Measurements from ENCODE around the gene RAB37.
A peak's percentile ranks its signal among the peaks of the same experiment; 100 is the strongest.

RAB37 gene

DNA sequence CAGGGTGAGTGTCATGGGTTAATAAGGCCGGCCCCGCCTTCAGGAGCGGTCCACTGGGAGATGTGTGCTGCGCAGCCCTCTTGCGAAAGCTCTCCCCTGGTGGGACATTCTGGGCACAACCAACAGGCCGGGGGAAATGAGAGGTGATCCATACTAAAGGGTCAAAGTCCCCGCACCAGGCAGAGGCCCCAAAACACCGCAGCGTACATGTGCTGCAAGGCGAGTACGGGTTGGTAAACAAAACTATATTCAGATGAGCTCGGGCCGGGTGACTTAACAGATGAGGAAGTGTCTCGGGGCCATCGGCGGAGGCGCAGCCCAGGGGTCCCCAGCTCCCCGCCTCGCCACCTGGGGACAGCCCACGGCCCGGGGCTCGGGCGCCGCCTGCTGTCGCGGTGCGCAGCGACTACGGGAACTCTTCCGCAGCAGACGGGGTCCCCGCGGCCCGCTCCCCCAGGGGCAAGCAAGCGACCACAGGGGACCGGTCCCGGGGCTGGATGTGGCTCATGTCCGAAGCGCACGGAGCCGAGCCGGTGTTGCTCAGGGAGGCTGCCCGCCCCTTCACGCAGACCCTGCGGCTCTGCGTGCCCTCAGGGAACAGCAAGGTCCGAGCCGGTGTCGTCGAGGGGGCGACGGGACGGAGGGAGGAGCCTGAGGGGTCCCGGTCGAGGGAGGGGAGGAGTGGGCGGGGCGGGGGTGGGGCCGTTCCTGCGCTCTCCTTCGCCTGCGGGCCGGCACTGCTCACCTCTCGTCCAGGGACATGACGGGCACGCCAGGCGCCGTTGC, at the start of gene RAB37:
TSS of gene RAB37 (plus strand) at position 744 of the 786 bp plus-strand sequence. CDS start at position 761, 17 bp downstream.
- Mint-ChIP-seq H3K27me3 (peaks cover 5% of the 10 kb centered on the region), H3K9me3 (no peaks in the 10 kb centered on the region), H3K27ac (peak within 1 kb of the TSS; percentile 76), H3K36me3 (ENCODE audit: low read depth) (no peaks in the 10 kb centered on the region), H3K4me3 (peak within 1 kb of the TSS; percentile 78), H3K4me1 (ENCODE audit: low read depth) (peaks cover 49% of the 10 kb centered on the region)

DNA sequence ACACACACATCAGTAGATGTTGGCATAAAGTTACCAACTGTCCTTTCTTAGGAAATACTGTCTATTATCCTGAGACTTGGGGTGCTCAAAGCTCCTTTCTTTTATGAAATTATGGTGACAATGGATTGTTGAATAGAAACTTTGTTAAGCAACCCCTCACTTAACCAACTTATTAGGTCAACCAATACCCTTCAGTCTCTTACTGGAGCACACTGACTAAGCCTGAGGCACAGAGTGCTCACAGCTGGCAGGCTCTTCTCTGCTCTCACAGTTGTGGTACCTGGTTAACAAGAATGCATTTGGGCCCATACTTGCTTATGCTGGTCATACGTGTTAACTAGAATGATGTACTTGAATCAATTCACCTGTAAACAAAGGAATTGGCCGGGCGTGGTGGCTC, 49.2 kb upstream of the RAB37 start:
- Mint-ChIP-seq H3K4me3 (no peak overlapping the region), H3K27me3 (peaks cover 2% of the 10 kb centered on the region), H3K9me3 (no peaks in the 10 kb centered on the region), H3K4me1 (ENCODE audit: low read depth) (peaks cover 5% of the 10 kb centered on the region), H3K27ac (no peak overlapping the region), H3K36me3 (ENCODE audit: low read depth) (no peaks in the 10 kb centered on the region)

- no peaks in the 10 kb centered on the region for H3K36me3 Mint-ChIP-seq (ENCODE audit: low read depth)
- peaks cover 5% of the 10 kb centered on the region for H3K4me1 Mint-ChIP-seq (ENCODE audit: low read depth)
- peaks cover 3% of the 10 kb centered on the region for H3K27me3 Mint-ChIP-seq
- no peaks in the 10 kb centered on the region for H3K9me3 Mint-ChIP-seq
- H3K27ac Mint-ChIP-seq = peak overlapping the region; percentile 41
- no peak overlapping the region for H3K4me3 Mint-ChIP-seq
These were observed 46.6 kb upstream of the RAB37 start for GRCh38 chr17:74690409-74690825.

- Mint-ChIP-seq H3K36me3 (ENCODE audit: low read depth) (no peaks in the 10 kb centered on the region), H3K4me1 (ENCODE audit: low read depth) (peaks cover 5% of the 10 kb centered on the region), H3K4me3 (no peak overlapping the region), H3K27ac (no peak overlapping the region), H3K9me3 (no peaks in the 10 kb centered on the region), H3K27me3 (peaks cover 3% of the 10 kb centered on the region)
These were observed 45.9 kb upstream of the RAB37 start for GRCh38 chr17:74691151-74691550.

DNA sequence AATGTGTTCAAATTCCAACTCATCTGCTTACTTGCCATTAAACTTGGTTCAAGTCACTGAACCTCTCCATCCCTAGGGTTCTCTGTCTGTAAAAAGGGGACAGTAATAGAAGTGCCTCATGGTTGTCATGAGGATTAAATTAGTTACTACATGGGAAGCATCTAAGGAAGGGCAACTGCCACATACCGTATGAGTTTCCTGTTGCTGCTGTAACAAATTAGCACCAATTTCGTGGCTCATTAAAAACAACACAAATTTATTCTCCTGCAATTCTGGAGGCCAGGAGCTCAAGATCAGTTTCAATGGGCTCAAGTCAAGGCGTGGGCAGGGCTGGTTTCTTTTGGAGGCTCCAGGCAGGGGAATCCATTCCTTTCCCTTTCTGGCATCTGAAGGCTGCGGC, 43.0 kb upstream of the RAB37 start:
- H3K36me3 Mint-ChIP-seq (ENCODE audit: low read depth) = no peaks in the 10 kb centered on the region
- H3K27ac Mint-ChIP-seq = no peak overlapping the region
- no peaks in the 10 kb centered on the region for H3K4me1 Mint-ChIP-seq (ENCODE audit: low read depth)
- peaks cover 3% of the 10 kb centered on the region for H3K27me3 Mint-ChIP-seq
- H3K4me3 Mint-ChIP-seq = no peak overlapping the region
- H3K9me3 Mint-ChIP-seq = no peaks in the 10 kb centered on the region

DNA sequence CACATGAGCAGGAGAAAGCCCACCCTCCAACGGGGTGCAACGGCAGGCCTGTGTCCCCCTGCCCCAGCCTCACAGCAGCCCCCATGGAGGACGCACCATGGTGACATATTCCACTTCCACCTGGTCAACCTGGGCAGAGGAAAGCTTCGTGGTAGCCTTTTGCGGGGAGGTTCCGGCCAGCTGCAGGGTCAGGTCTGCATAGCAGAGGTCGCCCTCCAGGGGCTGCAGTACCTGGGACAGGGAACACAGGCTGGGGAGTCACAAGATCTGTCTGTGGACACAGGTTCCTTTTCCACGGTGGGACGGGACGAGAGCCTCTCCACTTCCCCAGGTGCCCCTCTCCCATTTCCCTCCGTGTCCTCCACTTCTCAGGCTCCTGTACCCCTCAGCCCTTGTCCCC, 41.4 kb upstream of the RAB37 start:
- no peaks in the 10 kb centered on the region for H3K9me3 Mint-ChIP-seq
- no peak overlapping the region for H3K27ac Mint-ChIP-seq

DNA sequence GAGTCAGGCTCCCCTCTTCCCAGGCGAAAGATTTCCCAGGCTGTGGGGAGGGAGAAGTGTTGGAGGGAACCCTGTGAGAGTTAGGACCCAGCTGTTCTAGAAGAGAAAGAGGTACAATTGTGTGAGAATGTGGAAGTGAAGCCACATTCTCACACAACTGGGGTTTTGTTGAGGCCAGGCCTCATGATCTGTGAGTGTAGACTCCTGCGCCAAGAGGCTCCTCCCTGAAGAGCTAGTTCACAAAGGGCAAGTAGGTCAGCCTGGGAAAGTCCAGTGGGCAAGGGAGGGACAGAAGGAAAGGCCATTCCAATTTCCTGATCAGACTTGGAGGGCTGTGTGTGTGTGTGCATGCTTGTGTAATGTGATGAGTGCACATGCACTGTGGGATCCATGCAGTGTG, 39.5 kb upstream of the RAB37 start:
- Mint-ChIP-seq H3K4me1 (ENCODE audit: low read depth) (no peaks in the 10 kb centered on the region), H3K36me3 (ENCODE audit: low read depth) (no peaks in the 10 kb centered on the region), H3K27me3 (peaks cover 3% of the 10 kb centered on the region), H3K9me3 (no peaks in the 10 kb centered on the region), H3K4me3 (no peak overlapping the region), H3K27ac (no peak overlapping the region)

More for the DNA sequence above, 41.4 kb upstream of the RAB37 start:
- no peaks in the 10 kb centered on the region for H3K4me1 Mint-ChIP-seq (ENCODE audit: low read depth)
- no peak overlapping the region for H3K4me3 Mint-ChIP-seq
- no peaks in the 10 kb centered on the region for H3K36me3 Mint-ChIP-seq (ENCODE audit: low read depth)
- peaks cover 3% of the 10 kb centered on the region for H3K27me3 Mint-ChIP-seq

- H3K36me3 Mint-ChIP-seq (ENCODE audit: low read depth) = no peaks in the 10 kb centered on the region
- no peak overlapping the region for H3K27ac Mint-ChIP-seq
- no peak overlapping the region for H3K4me3 Mint-ChIP-seq
- no peaks in the 10 kb centered on the region for H3K27me3 Mint-ChIP-seq
- no peaks in the 10 kb centered on the region for H3K4me1 Mint-ChIP-seq (ENCODE audit: low read depth)
- no peaks in the 10 kb centered on the region for H3K9me3 Mint-ChIP-seq
These were observed 39.0 kb upstream of the RAB37 start for GRCh38 chr17:74698069-74698468.

DNA sequence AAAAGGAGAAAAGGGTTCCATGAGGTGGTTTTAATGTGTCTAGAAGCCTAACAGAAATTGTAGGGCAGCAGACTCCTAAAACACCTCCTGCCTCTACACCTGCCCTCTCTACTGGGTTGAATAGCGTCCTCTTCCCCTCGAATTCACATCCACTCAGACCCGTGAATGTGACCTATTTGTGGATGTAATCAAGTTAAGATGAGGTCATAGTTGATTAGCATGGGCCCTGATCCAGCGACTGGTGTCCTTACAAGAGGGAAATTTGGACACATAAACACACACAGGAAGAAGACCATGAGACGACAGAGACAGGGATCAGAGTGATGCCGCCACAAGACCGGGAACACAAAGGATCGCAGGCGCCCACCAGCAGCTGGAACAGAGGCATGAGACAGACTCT, 37.8 kb upstream of the RAB37 start:
- H3K4me3 Mint-ChIP-seq = no peak overlapping the region
- no peaks in the 10 kb centered on the region for H3K4me1 Mint-ChIP-seq (ENCODE audit: low read depth)
- H3K27ac Mint-ChIP-seq = no peak overlapping the region
- no peaks in the 10 kb centered on the region for H3K27me3 Mint-ChIP-seq
- no peaks in the 10 kb centered on the region for H3K9me3 Mint-ChIP-seq
- H3K36me3 Mint-ChIP-seq (ENCODE audit: low read depth) = no peaks in the 10 kb centered on the region

DNA sequence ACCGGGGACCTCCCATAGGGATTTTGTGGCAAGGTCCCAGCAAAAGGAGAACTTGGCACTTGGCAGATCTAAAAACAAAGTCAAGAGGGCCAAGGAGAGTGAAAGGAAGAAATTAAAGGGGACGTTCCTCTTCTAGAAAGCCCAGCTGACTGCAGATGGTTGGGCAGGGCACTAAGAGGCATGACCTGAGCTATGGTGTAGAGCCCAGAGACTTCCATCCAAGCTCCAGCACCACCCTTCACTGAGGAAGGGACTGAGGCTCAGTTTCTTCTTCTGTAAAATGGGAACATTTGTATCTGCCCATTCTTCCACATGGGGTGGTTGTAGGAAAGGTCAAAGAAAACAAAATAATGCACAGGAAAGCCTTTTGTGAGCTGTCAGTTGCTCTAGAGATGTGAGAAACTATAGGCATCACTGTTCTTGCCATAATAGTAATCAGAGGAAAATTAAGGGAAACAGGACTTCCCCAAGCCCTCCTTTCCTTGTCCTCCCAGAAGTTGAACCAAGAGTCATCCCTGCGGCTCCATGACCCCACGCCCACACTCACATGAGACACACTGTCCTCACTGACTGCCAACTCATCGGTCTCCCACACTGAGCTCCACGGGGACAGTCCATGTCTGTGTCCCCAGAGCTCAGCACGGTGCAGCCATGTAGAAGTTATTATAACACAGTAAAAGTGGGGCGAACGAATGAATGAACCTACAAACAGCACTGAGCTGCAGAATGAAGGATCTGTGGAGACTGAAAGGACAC, 34.8 kb upstream of the RAB37 start:
- H3K9me3 Mint-ChIP-seq = no peaks in the 10 kb centered on the region
- H3K36me3 Mint-ChIP-seq (ENCODE audit: low read depth) = no peaks in the 10 kb centered on the region
- no peak overlapping the region for H3K4me3 Mint-ChIP-seq
- no peaks in the 10 kb centered on the region for H3K4me1 Mint-ChIP-seq (ENCODE audit: low read depth)
- H3K27ac Mint-ChIP-seq = no peak overlapping the region
- H3K27me3 Mint-ChIP-seq = no peaks in the 10 kb centered on the region

GRCh38 chr17:74703311-74703710, 33.7 kb upstream of the RAB37 start:
- Mint-ChIP-seq H3K27me3 (no peaks in the 10 kb centered on the region), H3K4me1 (ENCODE audit: low read depth) (no peaks in the 10 kb centered on the region), H3K4me3 (no peak overlapping the region), H3K9me3 (no peaks in the 10 kb centered on the region), H3K36me3 (ENCODE audit: low read depth) (no peaks in the 10 kb centered on the region), H3K27ac (no peak overlapping the region)

DNA sequence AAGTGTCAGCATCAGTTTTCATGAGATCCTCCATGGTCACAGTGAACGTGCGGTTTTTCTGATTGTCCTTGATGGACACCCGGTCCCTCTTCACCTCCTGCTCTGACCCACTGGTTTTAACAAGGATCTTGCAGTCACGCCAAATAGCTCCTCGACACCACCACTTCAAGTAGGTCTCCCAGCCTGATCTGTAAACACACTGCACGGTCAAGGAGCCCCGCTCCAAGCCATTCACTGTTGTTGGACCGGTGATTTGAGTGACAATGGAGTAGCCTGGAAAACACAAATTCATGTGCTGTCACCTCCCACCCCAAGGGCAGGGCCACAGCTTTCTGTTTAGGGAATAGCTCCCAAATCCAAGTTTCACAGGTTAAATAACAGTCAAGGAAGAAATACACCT, 32.5 kb upstream of the RAB37 start:
- H3K36me3 Mint-ChIP-seq (ENCODE audit: low read depth) = no peaks in the 10 kb centered on the region
- no peak overlapping the region for H3K27ac Mint-ChIP-seq

GRCh38 chr17:74711058-74711824, 25.8 kb upstream of the RAB37 start:
- no peaks in the 10 kb centered on the region for H3K9me3 Mint-ChIP-seq
- H3K36me3 Mint-ChIP-seq (ENCODE audit: low read depth) = no peaks in the 10 kb centered on the region
- H3K4me3 Mint-ChIP-seq = no peak overlapping the region
- no peak overlapping the region for H3K27ac Mint-ChIP-seq
- H3K27me3 Mint-ChIP-seq = peaks cover 5% of the 10 kb centered on the region
- peaks cover 9% of the 10 kb centered on the region for H3K4me1 Mint-ChIP-seq (ENCODE audit: low read depth)

More for the DNA sequence above, 32.5 kb upstream of the RAB37 start:
- H3K4me1 Mint-ChIP-seq (ENCODE audit: low read depth) = no peaks in the 10 kb centered on the region
- H3K9me3 Mint-ChIP-seq = no peaks in the 10 kb centered on the region
- H3K4me3 Mint-ChIP-seq = no peak overlapping the region
- H3K27me3 Mint-ChIP-seq = no peaks in the 10 kb centered on the region

DNA sequence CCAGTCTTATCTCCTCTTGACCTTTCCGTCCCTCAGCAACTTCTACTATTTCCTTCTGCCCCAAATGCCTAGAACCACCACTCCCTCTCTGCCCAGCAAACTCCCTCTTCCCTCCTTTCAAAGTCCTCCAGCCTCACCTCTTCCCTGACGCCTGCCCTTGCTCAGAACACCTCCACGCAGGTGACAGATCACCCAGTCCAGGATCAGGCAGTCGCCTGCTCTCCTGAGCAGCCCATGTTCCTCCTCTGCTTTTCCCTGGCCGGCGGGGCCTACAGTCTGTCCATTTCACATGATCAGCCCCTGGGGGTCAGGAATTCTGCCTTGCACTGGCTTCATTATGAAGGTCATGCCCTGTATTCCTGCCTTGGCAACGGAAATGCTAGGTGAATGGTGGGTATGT, 24.8 kb upstream of the RAB37 start:
- Mint-ChIP-seq H3K27me3 (peaks cover 5% of the 10 kb centered on the region), H3K4me1 (ENCODE audit: low read depth) (peaks cover 9% of the 10 kb centered on the region), H3K36me3 (ENCODE audit: low read depth) (no peaks in the 10 kb centered on the region), H3K9me3 (no peaks in the 10 kb centered on the region), H3K27ac (peak overlapping the region; percentile 7), H3K4me3 (peak overlapping the region; percentile 5)

DNA sequence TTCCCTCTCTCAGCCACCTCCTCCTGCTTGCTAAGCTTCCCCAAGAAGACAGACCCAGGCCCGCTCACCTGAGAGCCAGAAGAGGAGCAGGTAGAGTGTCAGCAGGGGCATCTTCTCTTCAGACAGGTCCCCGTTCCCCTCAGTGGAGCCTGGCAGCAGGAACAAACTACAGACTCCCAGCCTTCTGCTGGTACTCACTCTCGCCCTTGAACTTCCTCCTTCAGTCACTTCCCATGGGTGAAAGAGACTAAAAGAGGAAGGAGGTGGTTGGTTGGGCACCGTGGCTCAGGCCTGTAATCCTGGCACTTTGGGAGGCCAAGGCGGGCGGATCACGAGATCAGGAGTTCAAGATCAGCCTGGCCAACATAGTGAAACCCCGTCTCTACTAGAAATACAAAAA, 24.3 kb upstream of the RAB37 start, which contains the start of gene CD300LF:
TSS of gene CD300LF (minus strand) at position 168 of the 400 bp plus-strand sequence. CDS start at position 111, 57 bp downstream.
- H3K27ac Mint-ChIP-seq = peak within 1 kb of the TSS; percentile 7

More for the DNA sequence above, 24.3 kb upstream of the RAB37 start, which contains the start of gene CD300LF:
- no peaks in the 10 kb centered on the region for H3K9me3 Mint-ChIP-seq
- H3K27me3 Mint-ChIP-seq = peaks cover 5% of the 10 kb centered on the region
- no peaks in the 10 kb centered on the region for H3K36me3 Mint-ChIP-seq (ENCODE audit: low read depth)
- peaks cover 9% of the 10 kb centered on the region for H3K4me1 Mint-ChIP-seq (ENCODE audit: low read depth)
- peak within 1 kb of the TSS; percentile 5 for H3K4me3 Mint-ChIP-seq
